A673 (cell line): Measurements from ENCODE around the gene SFSWAP.

Source experiments
- EZH2 ChIP-seq: fragments of 200-600 bp; sonication (generic); IDR thresholded peaks from 2 replicates; pipeline ENCODE4 v1.6.1; 2017; ENCODE audit warnings: borderline replicate concordance, low read depth, mild to moderate bottlenecking, mixed read lengths, antibody characterized with exemption, low read length; ENCODE audit not compliant: poor library complexity, severe bottlenecking
- TF ChIP-seq, protein P1 (sequence below): fragments of 300-800, 200-600 bp; sonication (generic); conservative IDR thresholded peaks from 2 replicates; pipeline ENCODE4 v1.5.1; 2017; ENCODE audit warnings: low read depth, mild to moderate bottlenecking, antibody characterized with exemption, low read length, moderate library complexity, mixed read lengths

- TF ChIP-seq, protein P1, sequence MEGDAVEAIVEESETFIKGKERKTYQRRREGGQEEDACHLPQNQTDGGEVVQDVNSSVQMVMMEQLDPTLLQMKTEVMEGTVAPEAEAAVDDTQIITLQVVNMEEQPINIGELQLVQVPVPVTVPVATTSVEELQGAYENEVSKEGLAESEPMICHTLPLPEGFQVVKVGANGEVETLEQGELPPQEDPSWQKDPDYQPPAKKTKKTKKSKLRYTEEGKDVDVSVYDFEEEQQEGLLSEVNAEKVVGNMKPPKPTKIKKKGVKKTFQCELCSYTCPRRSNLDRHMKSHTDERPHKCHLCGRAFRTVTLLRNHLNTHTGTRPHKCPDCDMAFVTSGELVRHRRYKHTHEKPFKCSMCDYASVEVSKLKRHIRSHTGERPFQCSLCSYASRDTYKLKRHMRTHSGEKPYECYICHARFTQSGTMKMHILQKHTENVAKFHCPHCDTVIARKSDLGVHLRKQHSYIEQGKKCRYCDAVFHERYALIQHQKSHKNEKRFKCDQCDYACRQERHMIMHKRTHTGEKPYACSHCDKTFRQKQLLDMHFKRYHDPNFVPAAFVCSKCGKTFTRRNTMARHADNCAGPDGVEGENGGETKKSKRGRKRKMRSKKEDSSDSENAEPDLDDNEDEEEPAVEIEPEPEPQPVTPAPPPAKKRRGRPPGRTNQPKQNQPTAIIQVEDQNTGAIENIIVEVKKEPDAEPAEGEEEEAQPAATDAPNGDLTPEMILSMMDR = no peak
- no peak for TF ChIP-seq EZH2
These were observed 124.8 kb downstream of the SFSWAP start for GRCh38 chr12:131835616-131836171.
